ENCODE results near the gene LRRTM4. TPM values are rescaled to one million over a fixed set of nuclear protein-coding genes. Genes with fewer than 3 reads are reported as not detected.

The LRRTM4 gene
- polyA plus RNA-seq, 1 of the 3 experiments (the other 2 are of a cell fraction), result 0.10 TPM

DNA sequence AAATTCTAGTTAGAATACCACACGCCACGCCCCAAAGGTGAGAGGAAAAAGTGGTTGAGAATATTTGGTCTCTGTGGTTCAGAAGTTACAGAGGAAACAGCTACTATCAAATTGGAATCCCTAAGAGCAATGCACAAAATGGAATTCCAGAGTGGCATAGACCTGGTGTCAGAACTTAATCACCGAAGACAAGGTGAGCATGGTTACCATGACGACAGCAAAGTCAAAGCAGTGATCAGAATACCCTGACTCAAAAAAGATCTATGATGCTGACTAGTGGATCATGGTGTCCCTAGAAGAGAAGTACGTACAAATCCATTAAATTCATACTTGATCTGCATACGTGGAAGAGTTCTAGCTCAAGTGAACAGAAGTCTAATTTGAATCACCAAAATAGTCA, 14.5 kb downstream of the LRRTM4 start:
- no peak for DNase-seq
- ChIA-PET POLR2A (no interaction called here), CTCF (no interaction called here)
- no peaks in the 10 kb centered on the region for H3K36me3 ChIP-seq (replicated peaks in 1 of 2; ENCODE audit: control insufficient read depth in 1 of 2, insufficient read depth in 2 of 2, low read length in 1 of 2)
- no peaks in the 10 kb centered on the region for H3K4me1 ChIP-seq (ENCODE audit: control insufficient read depth in 1 of 2, insufficient read depth in 2 of 2, low read depth in 1 of 2, low read length in 1 of 2)
- H3K27ac ChIP-seq (ENCODE audit: low read depth in 2 of 2, low read length in 1 of 2), result no peak overlapping the region
- no peaks in the 10 kb centered on the region for H3K79me2 ChIP-seq (ENCODE audit: insufficient read depth)
- no peak overlapping the region for H3K4me2 ChIP-seq
- TF ChIP-seq POLR2AphosphoS5 (IDR thresholded peaks at IDR 0.05; ENCODE audit: low read depth, low read length) (no peak), EZH2phosphoT487 (IDR thresholded peaks at IDR 0.05; ENCODE audit: borderline replicate concordance, low read depth) (no peak), RXRA (IDR thresholded peaks at IDR 0.05; ENCODE audit: borderline replicate concordance, low read depth) (no peak), EP300 (IDR thresholded peaks at IDR 0.05; ENCODE audit: borderline replicate concordance in 1 of 2, low read depth in 1 of 2, low read length in 1 of 2) (no peak), MXI1 (IDR thresholded peaks at IDR 0.05; ENCODE audit: low read depth, low read length) (no peak), RFX5 (IDR thresholded peaks at IDR 0.05; ENCODE audit: low read length) (no peak), GATA2 (CRISPR knock-in tag; IDR thresholded peaks at IDR 0.05) (no peak), RCOR1 (IDR thresholded peaks at IDR 0.05; ENCODE audit: low read length) (no peak), JUND (IDR thresholded peaks at IDR 0.05) (no peak)
- TF ChIP-seq, protein P1, sequence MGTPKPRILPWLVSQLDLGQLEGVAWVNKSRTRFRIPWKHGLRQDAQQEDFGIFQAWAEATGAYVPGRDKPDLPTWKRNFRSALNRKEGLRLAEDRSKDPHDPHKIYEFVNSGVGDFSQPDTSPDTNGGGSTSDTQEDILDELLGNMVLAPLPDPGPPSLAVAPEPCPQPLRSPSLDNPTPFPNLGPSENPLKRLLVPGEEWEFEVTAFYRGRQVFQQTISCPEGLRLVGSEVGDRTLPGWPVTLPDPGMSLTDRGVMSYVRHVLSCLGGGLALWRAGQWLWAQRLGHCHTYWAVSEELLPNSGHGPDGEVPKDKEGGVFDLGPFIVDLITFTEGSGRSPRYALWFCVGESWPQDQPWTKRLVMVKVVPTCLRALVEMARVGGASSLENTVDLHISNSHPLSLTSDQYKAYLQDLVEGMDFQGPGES (IDR thresholded peaks at IDR 0.05; ENCODE audit: low read depth, low read length), result no peak
- TF ChIP-seq, protein P2, sequence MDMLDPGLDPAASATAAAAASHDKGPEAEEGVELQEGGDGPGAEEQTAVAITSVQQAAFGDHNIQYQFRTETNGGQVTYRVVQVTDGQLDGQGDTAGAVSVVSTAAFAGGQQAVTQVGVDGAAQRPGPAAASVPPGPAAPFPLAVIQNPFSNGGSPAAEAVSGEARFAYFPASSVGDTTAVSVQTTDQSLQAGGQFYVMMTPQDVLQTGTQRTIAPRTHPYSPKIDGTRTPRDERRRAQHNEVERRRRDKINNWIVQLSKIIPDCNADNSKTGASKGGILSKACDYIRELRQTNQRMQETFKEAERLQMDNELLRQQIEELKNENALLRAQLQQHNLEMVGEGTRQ (IDR thresholded peaks at IDR 0.05; ENCODE audit: borderline replicate concordance, low read depth, low read length), result no peak
- TF ChIP-seq, protein P3, sequence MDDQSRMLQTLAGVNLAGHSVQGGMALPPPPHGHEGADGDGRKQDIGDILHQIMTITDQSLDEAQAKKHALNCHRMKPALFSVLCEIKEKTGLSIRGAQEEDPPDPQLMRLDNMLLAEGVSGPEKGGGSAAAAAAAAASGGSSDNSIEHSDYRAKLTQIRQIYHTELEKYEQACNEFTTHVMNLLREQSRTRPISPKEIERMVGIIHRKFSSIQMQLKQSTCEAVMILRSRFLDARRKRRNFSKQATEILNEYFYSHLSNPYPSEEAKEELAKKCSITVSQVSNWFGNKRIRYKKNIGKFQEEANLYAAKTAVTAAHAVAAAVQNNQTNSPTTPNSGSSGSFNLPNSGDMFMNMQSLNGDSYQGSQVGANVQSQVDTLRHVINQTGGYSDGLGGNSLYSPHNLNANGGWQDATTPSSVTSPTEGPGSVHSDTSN (IDR thresholded peaks at IDR 0.05), result no peak
- no peaks in the 10 kb centered on the region; the same call in 1 of the 2 replicates for H3K9me3 ChIP-seq
- H3K9ac ChIP-seq, result no peak overlapping the region
- H3K27me3 ChIP-seq (ENCODE audit: insufficient read depth), result no peaks in the 10 kb centered on the region
- no peaks in the 10 kb centered on the region for H4K20me1 ChIP-seq (ENCODE audit: insufficient read depth)
- no peak overlapping the region for H2AFZ ChIP-seq (ENCODE audit: low read depth)
- WGBS (ENCODE audit: low lambda C conversion rate), result 40% methylated on average over 6 of the region's 6 CpGs
- H3K4me3 ChIP-seq (ENCODE audit: low read depth in 2 of 2, low read length in 1 of 2), result no peak overlapping the region; a peak in 1 of 4 replicates
- no peaks in the 10 kb centered on the region for H3F3A ChIP-seq (replicated peaks; ENCODE audit: insufficient read depth)
- no peaks in the 10 kb centered on the region for H3K9me2 ChIP-seq

DNA sequence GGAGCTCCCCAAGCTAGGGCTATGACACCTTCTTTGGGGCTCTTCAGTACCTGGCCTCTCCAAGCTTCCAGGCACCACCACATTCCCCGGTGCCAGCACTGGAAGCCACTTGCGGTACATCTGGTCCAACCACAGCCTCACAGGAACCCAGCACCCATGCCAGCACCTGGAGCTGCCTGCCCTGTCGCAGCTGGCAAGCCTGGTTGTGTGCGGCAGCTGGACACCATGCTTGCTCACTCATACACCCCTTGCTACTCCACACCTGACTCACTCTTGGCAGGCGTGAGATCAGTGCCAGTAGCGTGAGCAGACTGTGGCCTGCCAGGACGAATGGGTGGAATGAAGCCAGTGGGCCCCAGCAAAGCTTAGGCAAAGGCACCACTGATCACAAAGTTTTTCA, 34.0 kb downstream of the LRRTM4 start:
- no peak for DNase-seq
- TF ChIP-seq, protein P4, sequence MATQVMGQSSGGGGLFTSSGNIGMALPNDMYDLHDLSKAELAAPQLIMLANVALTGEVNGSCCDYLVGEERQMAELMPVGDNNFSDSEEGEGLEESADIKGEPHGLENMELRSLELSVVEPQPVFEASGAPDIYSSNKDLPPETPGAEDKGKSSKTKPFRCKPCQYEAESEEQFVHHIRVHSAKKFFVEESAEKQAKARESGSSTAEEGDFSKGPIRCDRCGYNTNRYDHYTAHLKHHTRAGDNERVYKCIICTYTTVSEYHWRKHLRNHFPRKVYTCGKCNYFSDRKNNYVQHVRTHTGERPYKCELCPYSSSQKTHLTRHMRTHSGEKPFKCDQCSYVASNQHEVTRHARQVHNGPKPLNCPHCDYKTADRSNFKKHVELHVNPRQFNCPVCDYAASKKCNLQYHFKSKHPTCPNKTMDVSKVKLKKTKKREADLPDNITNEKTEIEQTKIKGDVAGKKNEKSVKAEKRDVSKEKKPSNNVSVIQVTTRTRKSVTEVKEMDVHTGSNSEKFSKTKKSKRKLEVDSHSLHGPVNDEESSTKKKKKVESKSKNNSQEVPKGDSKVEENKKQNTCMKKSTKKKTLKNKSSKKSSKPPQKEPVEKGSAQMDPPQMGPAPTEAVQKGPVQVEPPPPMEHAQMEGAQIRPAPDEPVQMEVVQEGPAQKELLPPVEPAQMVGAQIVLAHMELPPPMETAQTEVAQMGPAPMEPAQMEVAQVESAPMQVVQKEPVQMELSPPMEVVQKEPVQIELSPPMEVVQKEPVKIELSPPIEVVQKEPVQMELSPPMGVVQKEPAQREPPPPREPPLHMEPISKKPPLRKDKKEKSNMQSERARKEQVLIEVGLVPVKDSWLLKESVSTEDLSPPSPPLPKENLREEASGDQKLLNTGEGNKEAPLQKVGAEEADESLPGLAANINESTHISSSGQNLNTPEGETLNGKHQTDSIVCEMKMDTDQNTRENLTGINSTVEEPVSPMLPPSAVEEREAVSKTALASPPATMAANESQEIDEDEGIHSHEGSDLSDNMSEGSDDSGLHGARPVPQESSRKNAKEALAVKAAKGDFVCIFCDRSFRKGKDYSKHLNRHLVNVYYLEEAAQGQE (IDR thresholded peaks at IDR 0.05; ENCODE audit: low read depth, low read length), result no peak
- no peak for TF ChIP-seq EP300 (IDR thresholded peaks at IDR 0.05; ENCODE audit: borderline replicate concordance in 1 of 2, low read depth in 1 of 2, low read length in 1 of 2)
- TF ChIP-seq GABPA (IDR thresholded peaks at IDR 0.05; ENCODE audit: low read depth), result no peak
- Histone ChIP-seq H3K36me3 (replicated peaks in 1 of 2; ENCODE audit: control insufficient read depth in 1 of 2, insufficient read depth in 2 of 2, low read length in 1 of 2) (no peaks in the 10 kb centered on the region), H3K9ac (no peak overlapping the region), H2AFZ (ENCODE audit: low read depth) (no peak overlapping the region), H3F3A (replicated peaks; ENCODE audit: insufficient read depth) (no peaks in the 10 kb centered on the region), H3K4me3 (ENCODE audit: low read depth in 2 of 2, low read length in 1 of 2) (no peak overlapping the region), H3K4me1 (ENCODE audit: control insufficient read depth in 1 of 2, insufficient read depth in 2 of 2, low read depth in 1 of 2, low read length in 1 of 2) (no peaks in the 10 kb centered on the region; a peak in 2 of 4 replicates), H3K9me3 (no peaks in the 10 kb centered on the region), H3K27ac (ENCODE audit: low read depth in 2 of 2, low read length in 1 of 2) (no peak overlapping the region), H3K79me2 (ENCODE audit: insufficient read depth) (no peaks in the 10 kb centered on the region), H3K9me2 (no peaks in the 10 kb centered on the region), H3K27me3 (ENCODE audit: insufficient read depth) (no peaks in the 10 kb centered on the region), H4K20me1 (ENCODE audit: insufficient read depth) (no peaks in the 10 kb centered on the region), H3K4me2 (no peak overlapping the region)
- POLR2A ChIA-PET, result no interaction called here
- CTCF ChIA-PET, result no interaction called here
- WGBS (ENCODE audit: low lambda C conversion rate), result 41% methylated on average over 4 of the region's 7 CpGs

All from SK-N-SH (cell line).